ENCODE data around the gene ABHD16B.

- TF ChIP-seq CTCF (conservative IDR thresholded peaks at IDR 0.05 in 1 of 2, IDR thresholded peaks at IDR 0.05 in 1 of 2; ENCODE audit: extremely low read depth in 1 of 2, insufficient read depth in 1 of 2, low read depth in 1 of 2, low read length in 2 of 2), result no peak
- no peak for TF ChIP-seq EZH2 (IDR thresholded peaks at IDR 0.05; ENCODE audit: borderline replicate concordance, low read length)
These were observed 34.5 kb upstream of the ABHD16B start for GRCh38 chr20:63826753-63827152.
